WTC11 (cell line): ENCODE data around the gene MX1. TPM values are rescaled to one million over a fixed set of nuclear protein-coding genes. Genes with fewer than 3 reads are reported as not detected.

ENCODE experiments used
- ATAC-seq: fragments of 200-7000 bp; cut with Tn5 transposase; 2 replicates; pipeline ENCODE4 v1.10.0; 2021; ENCODE audit warnings: mild to moderate bottlenecking, moderate library complexity
- CTCF ChIA-PET: fragments of 300-600 bp; sonication (Branson Sonifier 250); formaldehyde crosslinking; loops from one replicate; lab custom pipeline; 2021; ENCODE audit warnings: antibody characterized with exemption; lab: Charles Lee
- POLR2A ChIA-PET: fragments of 350-600 bp; sonication (Branson Sonifier 250); formaldehyde crosslinking; loops from one replicate; lab custom pipeline; 2021; ENCODE audit warnings: antibody characterized with exemption; lab: Charles Lee
- DNase-seq: peaks from one replicate; pipeline ENCODE4 v3.0.0; 2021; ENCODE audit warnings: low spot score
- H3K27ac Mint-ChIP-seq: 2 replicates; pipeline ENCODE4 v1.8.0; 2021; ENCODE audit warnings: mixed read lengths
- H3K27me3 Mint-ChIP-seq: 2 replicates; pipeline ENCODE4 v1.8.0; 2021; ENCODE audit warnings: low read depth, mild to moderate bottlenecking, moderate library complexity, mixed read lengths
- H3K36me3 Mint-ChIP-seq: 2 replicates; pipeline ENCODE4 v1.8.0; 2021; ENCODE audit warnings: mixed read lengths
- H3K4me1 Mint-ChIP-seq: 2 replicates; pipeline ENCODE4 v1.8.0; 2022; ENCODE audit warnings: mixed read lengths
- H3K4me3 Mint-ChIP-seq: 2 replicates; pipeline ENCODE4 v1.8.0; 2021; ENCODE audit warnings: mild to moderate bottlenecking, moderate library complexity, mixed read lengths
- H3K9me3 Mint-ChIP-seq: 2 replicates; pipeline ENCODE4 v1.8.0; 2021; ENCODE audit warnings: mixed read lengths
- HMGXB4 ChIP-seq: sonication (generic); formaldehyde crosslinking; IDR thresholded peaks from 2 replicates; pipeline ENCODE4 v1.8.1; 2023; ENCODE audit warnings: mild to moderate bottlenecking, moderate library complexity, missing genetic modification reagents
- IRF2 ChIP-seq: sonication (generic); formaldehyde crosslinking; IDR thresholded peaks from 2 replicates; pipeline ENCODE4 v1.8.0; 2022; ENCODE audit warnings: low read depth, missing genetic modification reagents, borderline replicate concordance
- NFE2L1 ChIP-seq: sonication (generic); formaldehyde crosslinking; IDR thresholded peaks from 2 replicates; pipeline ENCODE4 v1.8.1; 2023; ENCODE audit warnings: missing genetic modification reagents
- PRDM15 ChIP-seq: sonication (generic); formaldehyde crosslinking; IDR thresholded peaks from 2 replicates; pipeline ENCODE4 v1.8.0; 2022; ENCODE audit warnings: missing genetic modification reagents
- ZNF671 ChIP-seq: fragments of 250-450 bp; sonication (Bioruptor Pico); IDR thresholded peaks from 2 replicates; pipeline ENCODE4 v1.8.0; 2021; ENCODE audit warnings: mild to moderate bottlenecking
- ZSCAN18 ChIP-seq: fragments of 250-450 bp; sonication (Bioruptor Pico); IDR thresholded peaks from 2 replicates; pipeline ENCODE4 v2.1.2; 2022; ENCODE audit warnings: mild to moderate bottlenecking, moderate library complexity
- total RNA-seq: library from RNA; stranded (reverse); gene quantifications from 3 replicates; pipeline ENCODE4 v1.2.3, GENCODE V29; 2021

Gene MX1
- total RNA-seq, 1 experiment from 2014 or later = 3.6 TPM

GRCh38 chr21:41494242-41494641, 68.2 kb downstream of the MX1 start:
- ATAC-seq = no peak
- DNase-seq = no peak
- no peaks in the 10 kb centered on the region for H3K27me3 Mint-ChIP-seq
- ChIA-PET POLR2A (no interaction called here), CTCF (no interaction called here)
- no peaks in the 10 kb centered on the region for H3K9me3 Mint-ChIP-seq
- 0 out of 2 replicates have a peak, but pooled peaks cover 1% of the 10 kb centered on the region for H3K36me3 Mint-ChIP-seq
- H3K4me3 Mint-ChIP-seq = no peak overlapping the region
- H3K27ac Mint-ChIP-seq = no peak overlapping the region
- peaks cover 10% of the 10 kb centered on the region for H3K4me1 Mint-ChIP-seq
- TF ChIP-seq PRDM15 (CRISPR knock-in tag) (no peak), HMGXB4 (CRISPR knock-in tag) (no peak)

- CTCF ChIA-PET = no interaction called here
These were observed 71.0 kb downstream of the MX1 start for GRCh38 chr21:41497008-41497407.

More at GRCh38 chr21:41497008-41497407, 71.0 kb downstream of the MX1 start:
- ATAC-seq (no peak), DNase-seq (no peak)
- H3K36me3 Mint-ChIP-seq = no peaks in the 10 kb centered on the region
- no peak for TF ChIP-seq ZSCAN18
- no peak for TF ChIP-seq NFE2L1
- TF ChIP-seq ZNF671 (CRISPR knock-in tag) = no peak
- TF ChIP-seq PRDM15 (CRISPR knock-in tag) = no peak
- no peak for TF ChIP-seq IRF2 (CRISPR knock-in tag)
- POLR2A ChIA-PET = no interaction called here
- H3K27ac Mint-ChIP-seq = no peak overlapping the region
- no peaks in the 10 kb centered on the region for H3K9me3 Mint-ChIP-seq
- H3K4me3 Mint-ChIP-seq = no peak overlapping the region
- peaks cover 13% of the 10 kb centered on the region for H3K4me1 Mint-ChIP-seq
- no peaks in the 10 kb centered on the region for H3K27me3 Mint-ChIP-seq
